ENCODE measurements around the gene FZD10. TPM values are rescaled to one million over a fixed set of nuclear protein-coding genes. Genes with fewer than 3 reads are reported as not detected.

Gene FZD10
- total RNA-seq, 1 experiment from 2014 or later, result 14.1 TPM

- no peak for DNase-seq
- no peaks in the 10 kb centered on the region for H3K36me3 ChIP-seq (replicated peaks; ENCODE audit: control insufficient read depth, insufficient read depth, low read length)
- peaks cover 8% of the 10 kb centered on the region for H3K27me3 ChIP-seq (ENCODE audit: control insufficient read depth, insufficient read depth, low read length)
- no peak overlapping the region for H3K4me3 ChIP-seq (ENCODE audit: insufficient read depth, low read depth, low read length)
These were observed 34.7 kb upstream of the FZD10 start for GRCh38 chr12:130127532-130127911.

GRCh38 chr12:130127912-130128789, 34.1 kb upstream of the FZD10 start:
- Histone ChIP-seq H3K27me3 (ENCODE audit: control insufficient read depth, insufficient read depth, low read length) (peaks cover 9% of the 10 kb centered on the region), H3K4me3 (ENCODE audit: insufficient read depth, low read depth, low read length) (no peak overlapping the region), H3K36me3 (replicated peaks; ENCODE audit: control insufficient read depth, insufficient read depth, low read length) (no peaks in the 10 kb centered on the region)
- no peak for DNase-seq

GRCh38 chr12:130128790-130129735, 33.2 kb upstream of the FZD10 start:
- Histone ChIP-seq H3K4me3 (ENCODE audit: insufficient read depth, low read depth, low read length) (no peak overlapping the region), H3K36me3 (replicated peaks; ENCODE audit: control insufficient read depth, insufficient read depth, low read length) (no peaks in the 10 kb centered on the region), H3K27me3 (ENCODE audit: control insufficient read depth, insufficient read depth, low read length) (peaks cover 14% of the 10 kb centered on the region)
- DNase-seq, result no peak

- DNase-seq, result no peak
- Histone ChIP-seq H3K36me3 (replicated peaks; ENCODE audit: control insufficient read depth, insufficient read depth, low read length) (no peaks in the 10 kb centered on the region), H3K4me3 (ENCODE audit: insufficient read depth, low read depth, low read length) (no peak overlapping the region), H3K27me3 (ENCODE audit: control insufficient read depth, insufficient read depth, low read length) (peaks cover 14% of the 10 kb centered on the region)
These were observed 31.9 kb upstream of the FZD10 start for GRCh38 chr12:130130346-130130745.

- H3K27me3 ChIP-seq (ENCODE audit: control insufficient read depth, insufficient read depth, low read length), result peaks cover 15% of the 10 kb centered on the region
- H3K36me3 ChIP-seq (replicated peaks; ENCODE audit: control insufficient read depth, insufficient read depth, low read length), result no peaks in the 10 kb centered on the region
- no peak for DNase-seq
- no peak overlapping the region for H3K4me3 ChIP-seq (ENCODE audit: insufficient read depth, low read depth, low read length)
These were observed 31.2 kb upstream of the FZD10 start for GRCh38 chr12:130131025-130131424.

- DNase-seq, result no peak
- no peaks in the 10 kb centered on the region for H3K36me3 ChIP-seq (replicated peaks; ENCODE audit: control insufficient read depth, insufficient read depth, low read length)
- peaks cover 17% of the 10 kb centered on the region for H3K27me3 ChIP-seq (ENCODE audit: control insufficient read depth, insufficient read depth, low read length)
- no peak overlapping the region for H3K4me3 ChIP-seq (ENCODE audit: insufficient read depth, low read depth, low read length)
These were observed 30.5 kb upstream of the FZD10 start for GRCh38 chr12:130131801-130132200.

- H3K4me3 ChIP-seq (ENCODE audit: insufficient read depth, low read depth, low read length), result no peak overlapping the region
- no peaks in the 10 kb centered on the region for H3K36me3 ChIP-seq (replicated peaks; ENCODE audit: control insufficient read depth, insufficient read depth, low read length)
- peaks cover 17% of the 10 kb centered on the region for H3K27me3 ChIP-seq (ENCODE audit: control insufficient read depth, insufficient read depth, low read length)
- DNase-seq, result no peak
These were observed 29.3 kb upstream of the FZD10 start for GRCh38 chr12:130132831-130133511.

GRCh38 chr12:130133851-130134562, 28.3 kb upstream of the FZD10 start:
- Histone ChIP-seq H3K27me3 (ENCODE audit: control insufficient read depth, insufficient read depth, low read length) (peaks cover 17% of the 10 kb centered on the region), H3K36me3 (replicated peaks; ENCODE audit: control insufficient read depth, insufficient read depth, low read length) (no peaks in the 10 kb centered on the region), H3K4me3 (ENCODE audit: insufficient read depth, low read depth, low read length) (no peak overlapping the region)
- no peak for DNase-seq

GRCh38 chr12:130134563-130134915, 27.7 kb upstream of the FZD10 start:
- no peak overlapping the region for H3K4me3 ChIP-seq (ENCODE audit: insufficient read depth, low read depth, low read length)
- no peak for DNase-seq
- H3K36me3 ChIP-seq (replicated peaks; ENCODE audit: control insufficient read depth, insufficient read depth, low read length), result no peaks in the 10 kb centered on the region
- H3K27me3 ChIP-seq (ENCODE audit: control insufficient read depth, insufficient read depth, low read length), result peaks cover 17% of the 10 kb centered on the region

- DNase-seq, result no peak
- H3K36me3 ChIP-seq (replicated peaks; ENCODE audit: control insufficient read depth, insufficient read depth, low read length), result no peaks in the 10 kb centered on the region
- H3K27me3 ChIP-seq (ENCODE audit: control insufficient read depth, insufficient read depth, low read length), result peaks cover 15% of the 10 kb centered on the region
- H3K4me3 ChIP-seq (ENCODE audit: insufficient read depth, low read depth, low read length), result no peak overlapping the region
These were observed 25.7 kb upstream of the FZD10 start for GRCh38 chr12:130136509-130137039.

- DNase-seq, result peak; percentile 77
- H3K4me3 ChIP-seq (ENCODE audit: insufficient read depth, low read depth, low read length), result no peak overlapping the region
- peaks cover 17% of the 10 kb centered on the region for H3K27me3 ChIP-seq (ENCODE audit: control insufficient read depth, insufficient read depth, low read length)
- no peaks in the 10 kb centered on the region for H3K36me3 ChIP-seq (replicated peaks; ENCODE audit: control insufficient read depth, insufficient read depth, low read length)
These were observed 24.9 kb upstream of the FZD10 start for GRCh38 chr12:130137040-130138018.

GRCh38 chr12:130138478-130138877, 23.8 kb upstream of the FZD10 start:
- DNase-seq, result no peak
- Histone ChIP-seq H3K27me3 (ENCODE audit: control insufficient read depth, insufficient read depth, low read length) (peaks cover 15% of the 10 kb centered on the region), H3K4me3 (ENCODE audit: insufficient read depth, low read depth, low read length) (no peak overlapping the region), H3K36me3 (replicated peaks; ENCODE audit: control insufficient read depth, insufficient read depth, low read length) (no peaks in the 10 kb centered on the region)

Measured in H7 (cell line).